ENCODE results near the gene CFAP74. TPM values are rescaled to one million over a fixed set of nuclear protein-coding genes. Genes with fewer than 3 reads are reported as not detected.

CFAP74 gene
- total RNA-seq, 4 donors from 2014 or later = 0.35 to 1.1 (median 0.83) TPM; not detected in 1

GRCh38 chr1:2039251-2039650, 35.7 kb upstream of the CFAP74 start:
- TF ChIP-seq POLR2A (IDR thresholded peaks at IDR 0.05) = no peak
- TF ChIP-seq, protein P1, sequence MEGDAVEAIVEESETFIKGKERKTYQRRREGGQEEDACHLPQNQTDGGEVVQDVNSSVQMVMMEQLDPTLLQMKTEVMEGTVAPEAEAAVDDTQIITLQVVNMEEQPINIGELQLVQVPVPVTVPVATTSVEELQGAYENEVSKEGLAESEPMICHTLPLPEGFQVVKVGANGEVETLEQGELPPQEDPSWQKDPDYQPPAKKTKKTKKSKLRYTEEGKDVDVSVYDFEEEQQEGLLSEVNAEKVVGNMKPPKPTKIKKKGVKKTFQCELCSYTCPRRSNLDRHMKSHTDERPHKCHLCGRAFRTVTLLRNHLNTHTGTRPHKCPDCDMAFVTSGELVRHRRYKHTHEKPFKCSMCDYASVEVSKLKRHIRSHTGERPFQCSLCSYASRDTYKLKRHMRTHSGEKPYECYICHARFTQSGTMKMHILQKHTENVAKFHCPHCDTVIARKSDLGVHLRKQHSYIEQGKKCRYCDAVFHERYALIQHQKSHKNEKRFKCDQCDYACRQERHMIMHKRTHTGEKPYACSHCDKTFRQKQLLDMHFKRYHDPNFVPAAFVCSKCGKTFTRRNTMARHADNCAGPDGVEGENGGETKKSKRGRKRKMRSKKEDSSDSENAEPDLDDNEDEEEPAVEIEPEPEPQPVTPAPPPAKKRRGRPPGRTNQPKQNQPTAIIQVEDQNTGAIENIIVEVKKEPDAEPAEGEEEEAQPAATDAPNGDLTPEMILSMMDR (IDR thresholded peaks at IDR 0.05) = no peak
- no peaks in the 10 kb centered on the region for H3K27me3 ChIP-seq
- no peak overlapping the region for H3K4me3 ChIP-seq
- no peak overlapping the region for H3K27ac ChIP-seq
- H3K4me1 ChIP-seq = peaks cover 0 to 6% (median 0%) of the 10 kb centered on the region in 4 donors
- H3K36me3 ChIP-seq = no peaks in the 10 kb centered on the region
- H3K9me3 ChIP-seq = no peaks in the 10 kb centered on the region
- DNase-seq = no peak

DNA sequence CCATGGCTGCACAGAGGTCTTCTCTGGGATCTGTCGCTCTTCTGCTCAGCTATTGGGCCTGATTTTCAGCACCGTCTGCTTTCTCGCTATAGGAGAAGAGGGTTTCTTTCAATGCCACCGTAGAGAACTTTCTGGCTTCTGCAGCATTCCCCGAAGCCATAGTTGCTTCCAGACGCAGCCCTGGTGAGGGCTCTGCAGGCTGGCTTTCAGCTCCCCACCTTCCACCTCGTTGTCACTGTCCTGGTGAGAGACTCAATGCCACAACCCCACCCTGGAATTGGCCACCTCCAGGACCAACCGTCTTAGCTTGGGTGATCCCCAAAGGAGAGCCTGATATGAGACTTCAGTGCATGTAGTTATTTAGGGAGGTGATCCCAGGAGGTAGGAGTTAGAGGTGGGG, 34.6 kb upstream of the CFAP74 start:
- Histone ChIP-seq H3K4me1 (peaks cover 0 to 6% (median 0%) of the 10 kb centered on the region in 4 donors), H3K27ac (no peak overlapping the region), H3K27me3 (no peaks in the 10 kb centered on the region), H3K4me3 (no peak overlapping the region), H3K36me3 (no peaks in the 10 kb centered on the region), H3K9me3 (no peaks in the 10 kb centered on the region)
- TF ChIP-seq, protein P1 (IDR thresholded peaks at IDR 0.05) = no peak
- no peak for TF ChIP-seq POLR2A (IDR thresholded peaks at IDR 0.05)
- no peak for DNase-seq

GRCh38 chr1:2037314-2037979, 33.9 kb upstream of the CFAP74 start:
- Histone ChIP-seq H3K4me1 (no peaks in the 10 kb centered on the region), H3K27me3 (no peaks in the 10 kb centered on the region), H3K27ac (no peak overlapping the region), H3K9me3 (no peaks in the 10 kb centered on the region), H3K4me3 (no peak overlapping the region), H3K36me3 (no peaks in the 10 kb centered on the region)
- no peak for DNase-seq
- TF ChIP-seq POLR2A (IDR thresholded peaks at IDR 0.05) = no peak
- TF ChIP-seq, protein P1 (IDR thresholded peaks at IDR 0.05) = no peak

DNA sequence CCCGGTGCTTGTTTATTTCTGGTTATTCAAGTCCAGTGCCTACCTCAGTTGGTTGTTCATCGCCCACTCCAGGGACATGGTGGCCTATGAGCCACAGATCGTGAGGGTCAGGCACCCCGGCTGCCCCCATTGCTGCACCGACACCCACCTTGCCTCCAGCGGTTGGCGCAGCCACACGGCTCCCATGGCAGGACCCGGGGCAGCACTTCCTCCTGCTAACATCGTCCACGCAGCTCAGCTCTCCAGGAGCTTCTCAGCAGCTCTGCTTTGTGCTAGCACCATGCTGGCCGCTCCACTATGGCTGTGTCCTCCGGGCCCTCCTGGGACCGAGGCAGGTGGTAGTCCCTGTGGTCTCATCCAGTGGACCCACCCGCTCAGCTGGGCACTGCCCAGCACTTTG, 32.7 kb upstream of the CFAP74 start:
- Histone ChIP-seq H3K27ac (no peak overlapping the region), H3K27me3 (no peaks in the 10 kb centered on the region), H3K9me3 (no peaks in the 10 kb centered on the region), H3K4me3 (no peak overlapping the region), H3K4me1 (no peaks in the 10 kb centered on the region), H3K36me3 (no peaks in the 10 kb centered on the region)
- no peak for TF ChIP-seq POLR2A (IDR thresholded peaks at IDR 0.05)
- TF ChIP-seq, protein P1 (IDR thresholded peaks at IDR 0.05) = no peak
- DNase-seq = no peak

GRCh38 chr1:2033165-2033564, 29.6 kb upstream of the CFAP74 start:
- no peak for DNase-seq
- Histone ChIP-seq H3K4me1 (no peaks in the 10 kb centered on the region), H3K27ac (no peak overlapping the region), H3K27me3 (no peaks in the 10 kb centered on the region), H3K36me3 (no peaks in the 10 kb centered on the region), H3K4me3 (no peak overlapping the region), H3K9me3 (no peaks in the 10 kb centered on the region)
- TF ChIP-seq POLR2A (IDR thresholded peaks at IDR 0.05) = no peak
- TF ChIP-seq, protein P1 (IDR thresholded peaks at IDR 0.05) = no peak

Data from Peyer's patch (tissue), 4 donors.